ENCODE measurements around the gene HAUS8. TPM values are rescaled to one million over a fixed set of nuclear protein-coding genes. Genes with fewer than 3 reads are reported as not detected.

The HAUS8 gene
- total RNA-seq, 1 donor from 2014 or later = 9.9 TPM

DNA sequence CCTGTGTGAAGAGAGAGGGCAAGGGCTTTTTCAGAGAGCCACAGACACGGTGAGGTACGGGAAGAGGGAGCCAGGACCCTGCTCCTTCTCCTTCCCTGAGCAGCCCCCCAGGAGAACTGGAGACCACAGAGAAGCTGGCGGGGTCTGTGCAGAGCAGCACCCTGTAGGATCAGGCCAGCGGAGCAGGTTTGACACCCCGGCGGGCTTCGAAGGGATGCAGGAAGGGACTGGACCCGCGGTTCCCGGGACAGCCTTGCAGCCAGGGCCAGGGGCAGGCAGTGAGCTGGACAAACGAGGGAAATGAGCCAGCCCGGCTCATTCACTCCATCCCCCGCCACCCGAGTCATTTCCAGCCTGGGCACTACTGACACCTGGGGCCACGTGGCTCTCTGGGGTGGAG, 70.9 kb downstream of the HAUS8 start:
- H3K36me3 ChIP-seq (ENCODE audit: control insufficient read depth, insufficient read depth, low read length) = no peaks in the 10 kb centered on the region
- TF ChIP-seq, protein P1, sequence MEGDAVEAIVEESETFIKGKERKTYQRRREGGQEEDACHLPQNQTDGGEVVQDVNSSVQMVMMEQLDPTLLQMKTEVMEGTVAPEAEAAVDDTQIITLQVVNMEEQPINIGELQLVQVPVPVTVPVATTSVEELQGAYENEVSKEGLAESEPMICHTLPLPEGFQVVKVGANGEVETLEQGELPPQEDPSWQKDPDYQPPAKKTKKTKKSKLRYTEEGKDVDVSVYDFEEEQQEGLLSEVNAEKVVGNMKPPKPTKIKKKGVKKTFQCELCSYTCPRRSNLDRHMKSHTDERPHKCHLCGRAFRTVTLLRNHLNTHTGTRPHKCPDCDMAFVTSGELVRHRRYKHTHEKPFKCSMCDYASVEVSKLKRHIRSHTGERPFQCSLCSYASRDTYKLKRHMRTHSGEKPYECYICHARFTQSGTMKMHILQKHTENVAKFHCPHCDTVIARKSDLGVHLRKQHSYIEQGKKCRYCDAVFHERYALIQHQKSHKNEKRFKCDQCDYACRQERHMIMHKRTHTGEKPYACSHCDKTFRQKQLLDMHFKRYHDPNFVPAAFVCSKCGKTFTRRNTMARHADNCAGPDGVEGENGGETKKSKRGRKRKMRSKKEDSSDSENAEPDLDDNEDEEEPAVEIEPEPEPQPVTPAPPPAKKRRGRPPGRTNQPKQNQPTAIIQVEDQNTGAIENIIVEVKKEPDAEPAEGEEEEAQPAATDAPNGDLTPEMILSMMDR (IDR thresholded peaks at IDR 0.05; ENCODE audit: insufficient read depth, low read length, poor library complexity, severe bottlenecking) = no peak
- no peak overlapping the region for H3K4me3 ChIP-seq (ENCODE audit: low read depth, low read length)
- no peak for DNase-seq (ENCODE audit: low read depth)
- H3K27me3 ChIP-seq (ENCODE audit: control insufficient read depth, insufficient read depth, low read length) = no peaks in the 10 kb centered on the region

DNA sequence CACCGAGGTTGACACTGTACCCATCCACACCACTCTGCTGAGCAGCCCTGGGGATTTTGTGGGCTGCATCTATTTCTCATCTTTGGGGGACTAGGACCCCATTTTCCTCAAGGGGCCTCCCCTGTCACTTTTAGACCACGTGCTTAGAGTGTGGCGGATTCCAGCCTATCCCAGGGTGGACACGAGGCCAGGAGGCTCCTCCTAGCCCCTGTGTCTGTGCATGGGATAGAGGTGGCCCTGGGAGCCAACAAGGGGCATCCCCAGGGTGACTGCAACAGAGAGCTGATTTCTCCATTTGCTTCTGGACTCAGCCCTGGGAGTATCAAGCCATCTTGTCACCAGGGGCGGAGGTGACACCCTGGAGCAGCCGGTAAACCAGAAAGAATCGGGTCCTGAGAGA, 72.8 kb downstream of the HAUS8 start:
- no peak overlapping the region for H3K4me3 ChIP-seq (ENCODE audit: low read depth, low read length)
- no peaks in the 10 kb centered on the region for H3K27me3 ChIP-seq (ENCODE audit: control insufficient read depth, insufficient read depth, low read length)
- TF ChIP-seq, protein P1 (IDR thresholded peaks at IDR 0.05; ENCODE audit: insufficient read depth, low read length, poor library complexity, severe bottlenecking) = no peak
- DNase-seq (ENCODE audit: low read depth) = no peak
- H3K36me3 ChIP-seq (ENCODE audit: control insufficient read depth, insufficient read depth, low read length) = no peaks in the 10 kb centered on the region

DNA sequence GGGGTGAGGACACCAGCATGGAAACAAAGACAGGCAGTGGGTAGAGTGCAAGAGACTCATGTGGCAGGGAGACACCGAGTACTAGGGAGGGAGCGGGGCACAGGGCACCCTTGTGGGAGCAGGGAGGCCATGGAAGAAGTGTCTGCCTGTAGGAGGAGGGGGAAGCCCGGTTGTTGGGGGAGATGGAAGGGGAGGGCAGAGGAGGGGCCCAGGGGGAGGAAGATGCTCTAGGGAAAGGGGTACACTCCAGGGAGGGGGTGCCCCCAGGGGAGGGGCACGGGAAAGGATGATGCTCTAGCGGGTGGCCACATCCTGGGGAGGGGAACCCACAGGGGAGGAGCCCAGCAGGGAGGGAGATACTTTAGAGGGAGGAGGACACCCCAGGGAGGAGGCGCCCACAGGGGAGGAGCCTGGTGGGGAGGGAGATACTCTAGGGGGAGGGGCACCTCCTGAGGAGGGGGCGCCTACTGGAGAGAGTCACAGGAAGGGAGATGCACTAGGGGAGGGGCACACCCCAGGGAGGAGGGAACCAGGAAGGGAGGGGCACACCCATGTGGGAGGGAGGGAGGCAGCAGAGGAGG, 73.6 kb downstream of the HAUS8 start:
- Histone ChIP-seq H3K27me3 (ENCODE audit: control insufficient read depth, insufficient read depth, low read length) (no peaks in the 10 kb centered on the region), H3K4me3 (ENCODE audit: low read depth, low read length) (no peak overlapping the region), H3K36me3 (ENCODE audit: control insufficient read depth, insufficient read depth, low read length) (no peaks in the 10 kb centered on the region)
- TF ChIP-seq, protein P1 (IDR thresholded peaks at IDR 0.05; ENCODE audit: insufficient read depth, low read length, poor library complexity, severe bottlenecking) = no peak
- no peak for DNase-seq (ENCODE audit: low read depth)

Other genes with a start within 250 kb of the HAUS8 start
- 36.6 and 43.5 TPM in 2 replicates for gene SIN3B, start 246.1 kb downstream of the HAUS8 start, total RNA-seq
- 0.88 and 1.4 TPM in 2 replicates for gene F2RL3, start 186.5 kb downstream of the HAUS8 start, total RNA-seq
- 5.3 and 8.1 TPM in 2 replicates for gene CPAMD8, start 48.6 kb downstream of the HAUS8 start, total RNA-seq
- gene MYO9B, start 325 bp upstream of the HAUS8 start, total RNA-seq = 69.4 and 77.8 TPM in 2 replicates
- gene USE1, start 139.9 kb upstream of the HAUS8 start, total RNA-seq = 14.9 and 17.0 TPM in 2 replicates
- gene OCEL1, start 150.8 kb upstream of the HAUS8 start, total RNA-seq = 6.8 and 7.1 TPM in 2 replicates
- 89.4 and 107 TPM in 2 replicates for gene NR2F6, start 170.5 kb upstream of the HAUS8 start, total RNA-seq
- gene USHBP1, start 189.3 kb upstream of the HAUS8 start, total RNA-seq = 0.27 and 0.29 TPM in 2 replicates
- 78.4 and 101 TPM in 2 replicates for gene BABAM1, start 192.0 kb upstream of the HAUS8 start, total RNA-seq
- 0.17 and 0.55 TPM in 2 replicates for gene ANKLE1, start 206.4 kb upstream of the HAUS8 start, total RNA-seq
- gene ABHD8, start 228.0 kb upstream of the HAUS8 start, total RNA-seq = 18.6 and 19.9 TPM in 2 replicates
- gene MRPL34, start 230.4 kb upstream of the HAUS8 start, total RNA-seq = 71.0 and 125 TPM in 2 replicates
- gene DDA1, start 234.1 kb upstream of the HAUS8 start, total RNA-seq = 47.3 and 73.4 TPM in 2 replicates

Measured in kidney epithelial cell (primary cell).